Loucy (cell line): ENCODE measurements around the gene GPBP1.

Experiments used
- H2AFZ ChIP-seq: fragments of 200-600 bp; sonication (generic); 2 replicates; pipeline ENCODE4 v1.6.0; 2016; ENCODE audit warnings: antibody characterized with exemption, mild to moderate bottlenecking, low read length, moderate library complexity
- H3F3A ChIP-seq: fragments of 200-600 bp; 2 replicates; pipeline ENCODE4 v1.6.0; 2016; ENCODE audit warnings: antibody characterized with exemption, low read depth, mild to moderate bottlenecking
- H3K27me3 ChIP-seq: fragments of 200-600 bp; sonication (generic); 2 replicates; pipeline ENCODE4 v1.6.1; 2014; ENCODE audit warnings: low read length, mild to moderate bottlenecking; ENCODE audit not compliant: insufficient read depth, poor library complexity, severe bottlenecking
- H3K36me3 ChIP-seq: fragments of 200-600 bp; sonication (generic); 2 replicates; pipeline ENCODE4 v1.6.1; 2016; ENCODE audit warnings: low read length; ENCODE audit not compliant: insufficient read depth
- H3K4me1 ChIP-seq: fragments of 200-600 bp; sonication (generic); 2 replicates; pipeline ENCODE4 v1.5.1; 2014; ENCODE audit warnings: low read length, mild to moderate bottlenecking; ENCODE audit not compliant: insufficient read depth, poor library complexity, severe bottlenecking
- H3K4me2 ChIP-seq: fragments of 200-600 bp; sonication (generic); 2 replicates; pipeline ENCODE4 v1.6.0; 2014; ENCODE audit warnings: antibody characterized with exemption, low read length, low read depth, mild to moderate bottlenecking; ENCODE audit not compliant: poor library complexity, severe bottlenecking
- H3K4me3 ChIP-seq: fragments of 200-600 bp; sonication (generic); 2 replicates; pipeline ENCODE4 v1.5.1; 2014; ENCODE audit warnings: low read length, mild to moderate bottlenecking, mixed read lengths; ENCODE audit not compliant: poor library complexity, severe bottlenecking
- H3K79me2 ChIP-seq: fragments of 200-600 bp; sonication (generic); 2 replicates; pipeline ENCODE4 v1.6.1; 2014; ENCODE audit warnings: low read length; ENCODE audit not compliant: insufficient read depth
- H3K9ac ChIP-seq: fragments of 200-600 bp; sonication (generic); 2 replicates; pipeline ENCODE4 v1.6.0; 2014; ENCODE audit warnings: mild to moderate bottlenecking, low read depth, low read length, moderate library complexity; ENCODE audit not compliant: poor library complexity, severe bottlenecking
- H3K9me2 ChIP-seq: fragments of 200-600 bp; sonication (generic); replicated peaks from 2 replicates; pipeline ENCODE4 v1.6.1; 2016; ENCODE audit warnings: low read depth, low read length, mixed read lengths
- H3K9me3 ChIP-seq: fragments of 200-600 bp; sonication (generic); 2 replicates; pipeline ENCODE4 v1.6.1; 2014; ENCODE audit warnings: mild to moderate bottlenecking, antibody characterized with exemption, low read length, low read depth; ENCODE audit not compliant: insufficient read depth
- H4K20me1 ChIP-seq: fragments of 200-600 bp; sonication (generic); 2 replicates; pipeline ENCODE4 v1.6.0; 2014; ENCODE audit warnings: antibody characterized with exemption, low read length, mild to moderate bottlenecking; ENCODE audit not compliant: insufficient read depth, poor library complexity, severe bottlenecking
- CTCF ChIP-seq: fragments of 200-600 bp; sonication (generic); conservative IDR thresholded peaks from 2 replicates; pipeline ENCODE4 v1.5.1; 2014; ENCODE audit warnings: mild to moderate bottlenecking, antibody characterized with exemption, low read length
- EZH2phosphoT487 ChIP-seq: fragments of 200-600 bp; IDR thresholded peaks from 2 replicates; pipeline ENCODE4 v1.6.1; 2018; ENCODE audit warnings: antibody characterized with exemption, mild to moderate bottlenecking, moderate library complexity, borderline replicate concordance

GPBP1 gene

GRCh38 chr5:57303985-57304384, 130.1 kb downstream of the GPBP1 start:
- Histone ChIP-seq H3K79me2 (no peaks in the 10 kb centered on the region), H3K27me3 (no peaks in the 10 kb centered on the region), H3K9ac (no peak overlapping the region), H2AFZ (no peak overlapping the region), H4K20me1 (no peaks in the 10 kb centered on the region), H3K4me2 (no peak overlapping the region), H3K4me3 (no peak overlapping the region), H3K9me3 (0 out of 2 replicates have a peak, but pooled peaks cover 6% of the 10 kb centered on the region), H3K9me2 (no peaks in the 10 kb centered on the region), H3F3A (no peaks in the 10 kb centered on the region), H3K36me3 (no peaks in the 10 kb centered on the region), H3K4me1 (peaks cover 10% of the 10 kb centered on the region)
- TF ChIP-seq CTCF: peak; percentile 56
- no peak for TF ChIP-seq EZH2phosphoT487

- Histone ChIP-seq H3K79me2 (no peaks in the 10 kb centered on the region), H4K20me1 (no peaks in the 10 kb centered on the region), H3K4me3 (no peak overlapping the region), H3K27me3 (no peaks in the 10 kb centered on the region), H3F3A (no peaks in the 10 kb centered on the region), H3K9ac (no peak overlapping the region), H3K9me3 (0 out of 2 replicates have a peak, but pooled peaks cover 6% of the 10 kb centered on the region), H3K4me1 (peaks cover 6% of the 10 kb centered on the region), H3K4me2 (no peak overlapping the region), H2AFZ (no peak overlapping the region), H3K36me3 (no peaks in the 10 kb centered on the region), H3K9me2 (no peaks in the 10 kb centered on the region)
- no peak for TF ChIP-seq EZH2phosphoT487
- no peak for TF ChIP-seq CTCF
Measured at GRCh38 chr5:57304931-57305330, 131.1 kb downstream of the GPBP1 start.

GRCh38 chr5:57306359-57306758, 132.5 kb downstream of the GPBP1 start:
- Histone ChIP-seq H3K4me2 (no peak overlapping the region), H3K9ac (no peak overlapping the region), H2AFZ (no peak overlapping the region), H3K27me3 (no peaks in the 10 kb centered on the region), H3K79me2 (no peaks in the 10 kb centered on the region), H3K4me1 (peaks cover 6% of the 10 kb centered on the region), H3F3A (no peaks in the 10 kb centered on the region), H3K9me3 (0 out of 2 replicates have a peak, but pooled peaks cover 6% of the 10 kb centered on the region), H3K36me3 (no peaks in the 10 kb centered on the region), H3K4me3 (no peak overlapping the region), H3K9me2 (no peaks in the 10 kb centered on the region), H4K20me1 (no peaks in the 10 kb centered on the region)
- no peak for TF ChIP-seq CTCF
- TF ChIP-seq EZH2phosphoT487: no peak
